Esophagus (tissue), 2 donors: ENCODE measurements around the gene BAAT. TPM values are rescaled to one million over a fixed set of nuclear protein-coding genes. Genes with fewer than 3 reads are reported as not detected.

ENCODE experiments used
- H3K27ac ChIP-seq, 2 donors: one replicate each; pipeline ENCODE4 v1.5.1; 2013; ENCODE audit warnings: low read depth in 2 of 2, mild to moderate bottlenecking in 2 of 2, inconsistent platforms in 1 of 2, low read length in 1 of 2, moderate library complexity in 1 of 2
- H3K27me3 ChIP-seq, 2 donors: one replicate each; pipeline ENCODE4 v1.6.1; 2013; ENCODE audit warnings: low read length in 2 of 2, control low read depth in 1 of 2, mild to moderate bottlenecking in 1 of 2; ENCODE audit not compliant: insufficient read depth in 2 of 2, control insufficient read depth in 1 of 2
- H3K36me3 ChIP-seq, 2 donors: one replicate each; pipeline ENCODE4 v1.6.1; 2013; ENCODE audit warnings: low read length in 1 of 2; ENCODE audit not compliant: control insufficient read depth in 2 of 2, insufficient read depth in 2 of 2
- H3K4me1 ChIP-seq, 2 donors: one replicate each; pipeline ENCODE4 v1.6.1; 2013; ENCODE audit warnings: low read length in 1 of 2; ENCODE audit not compliant: control insufficient read depth in 2 of 2, insufficient read depth in 2 of 2
- H3K4me3 ChIP-seq, 2 donors: one replicate each; pipeline ENCODE4 v1.5.1; 2013; ENCODE audit warnings: low read length in 2 of 2, mild to moderate bottlenecking in 2 of 2, low read depth in 1 of 2, moderate library complexity in 1 of 2
- H3K9me3 ChIP-seq, 2 donors: one replicate each; pipeline ENCODE4 v1.6.1; 2013; ENCODE audit warnings: mild to moderate bottlenecking in 2 of 2, low read depth in 1 of 2, low read length in 1 of 2, moderate library complexity in 1 of 2; ENCODE audit not compliant: control insufficient read depth in 2 of 2, insufficient read depth in 1 of 2
- WGBS, 2 donors: extraction: QIAGEN DNeasy Blood & Tissue Kit; methylation state at CpG; one replicate each; pipeline ENCODE4 v1.1.7; 2013; 5-methylcytosine and 5-hydroxymethylcytosine counted together
- polyA plus RNA-seq, 2 donors: library from polyadenylated mRNA; stranded (reverse); fragments of 200-250 nt; gene quantifications; one replicate each; pipeline ENCODE4 v1.2.3, GENCODE V29; 2013
- donor health status: healthy with polysubstance abuse.
- donor health status: Bipolar disorder and iron deficiency.

The BAAT gene
- polyA plus RNA-seq, 2 donors: 0.01 TPM; not detected in 1

- Histone ChIP-seq H3K27me3 (no peaks in the 10 kb centered on the region), H3K36me3 (no peaks in the 10 kb centered on the region), H3K4me3 (no peak overlapping the region), H3K9me3 (peaks cover 0 to 3% of the 10 kb centered on the region in 2 donors), H3K27ac (no peak overlapping the region), H3K4me1 (no peaks in the 10 kb centered on the region)
- WGBS, 2 donors: 68 to 71% methylated on average over 7 of the region's 7 CpGs
These were observed 34.0 kb upstream of the BAAT start for GRCh38 chr9:101418518-101419430.

GRCh38 chr9:101417977-101418376 lies 33.2 kb upstream of the BAAT start:
- no peak overlapping the region for H3K4me3 ChIP-seq
- no peak overlapping the region for H3K27ac ChIP-seq
- H3K36me3 ChIP-seq: no peaks in the 10 kb centered on the region
- H3K9me3 ChIP-seq: peaks cover 0 to 3% of the 10 kb centered on the region in 2 donors
- H3K4me1 ChIP-seq: no peaks in the 10 kb centered on the region
- no peaks in the 10 kb centered on the region for H3K27me3 ChIP-seq

DNA sequence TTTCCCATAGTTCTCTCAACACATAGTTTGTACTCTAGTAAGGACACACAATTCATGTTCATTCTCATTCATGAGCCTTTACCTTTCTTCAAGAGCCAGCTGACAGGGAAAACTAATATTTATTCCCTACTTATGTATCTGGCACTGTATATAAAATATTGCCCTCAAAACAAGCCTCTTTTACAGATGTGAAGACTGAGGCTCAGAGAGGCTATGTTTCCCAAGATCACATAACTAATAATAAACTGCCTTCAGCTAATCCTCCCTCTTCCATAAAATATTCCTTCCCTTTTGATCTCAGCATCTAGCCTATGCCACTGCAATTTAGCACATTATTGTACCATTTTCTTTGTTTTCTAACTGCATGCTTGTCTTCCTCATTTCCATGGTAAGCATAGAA lies 32.6 kb upstream of the BAAT start:
- Histone ChIP-seq H3K27ac (no peak overlapping the region), H3K36me3 (no peaks in the 10 kb centered on the region), H3K4me3 (no peak overlapping the region), H3K4me1 (no peaks in the 10 kb centered on the region), H3K9me3 (peaks cover 0 to 3% of the 10 kb centered on the region in 2 donors), H3K27me3 (no peaks in the 10 kb centered on the region)

DNA sequence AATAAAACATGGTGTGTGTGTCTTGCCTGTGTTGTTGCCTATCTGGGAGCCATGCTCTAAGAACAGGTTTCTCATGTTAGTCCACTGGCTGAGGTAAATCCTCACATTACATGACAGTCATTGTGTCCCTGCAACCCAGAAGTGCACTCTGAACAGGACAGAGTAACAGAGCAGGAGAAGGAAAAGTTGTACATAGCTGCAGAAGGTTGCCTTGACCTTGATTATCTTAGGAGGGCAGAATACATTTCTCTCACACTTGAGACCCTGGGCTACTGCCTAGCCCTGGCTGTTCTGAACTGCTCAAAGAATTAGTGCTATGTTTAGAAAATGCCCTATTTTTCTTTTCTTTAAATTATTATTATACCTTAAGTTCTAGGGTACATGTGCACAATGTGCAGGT lies 30.8 kb upstream of the BAAT start:
- H3K27ac ChIP-seq: no peak overlapping the region
- peaks cover 0 to 3% of the 10 kb centered on the region in 2 donors for H3K9me3 ChIP-seq
- no peaks in the 10 kb centered on the region for H3K4me1 ChIP-seq
- no peaks in the 10 kb centered on the region for H3K36me3 ChIP-seq
- H3K4me3 ChIP-seq: no peak overlapping the region
- no peaks in the 10 kb centered on the region for H3K27me3 ChIP-seq

DNA sequence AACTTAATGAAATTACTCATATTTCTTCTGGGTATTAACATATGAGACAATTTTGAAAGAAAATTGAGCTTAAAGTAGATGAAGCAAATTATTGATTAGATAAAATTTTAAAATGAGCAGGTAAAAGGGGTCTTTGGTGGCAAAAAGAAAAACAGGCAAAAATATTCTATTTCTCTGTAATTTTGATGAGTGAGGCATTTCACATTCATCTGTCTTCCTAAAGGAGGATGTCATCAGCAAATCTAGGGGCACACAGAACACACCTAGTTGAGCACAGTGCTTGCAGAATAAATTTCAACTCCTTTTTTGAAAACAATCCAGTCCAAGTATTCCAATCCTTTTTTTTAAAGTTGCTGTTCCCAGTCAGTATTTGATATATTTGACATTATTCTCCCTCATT lies 30.0 kb upstream of the BAAT start:
- Histone ChIP-seq H3K4me3 (no peak overlapping the region), H3K36me3 (no peaks in the 10 kb centered on the region), H3K27me3 (no peaks in the 10 kb centered on the region), H3K4me1 (no peaks in the 10 kb centered on the region), H3K9me3 (peaks cover 2 to 3% of the 10 kb centered on the region in 2 donors), H3K27ac (no peak overlapping the region)

GRCh38 chr9:101409079-101409477 lies 24.3 kb upstream of the BAAT start:
- H3K36me3 ChIP-seq: peaks cover 14 to 16% of the 10 kb centered on the region in 2 donors
- no peaks in the 10 kb centered on the region for H3K4me1 ChIP-seq
- H3K27ac ChIP-seq: no peak overlapping the region
- 97 to 98% methylated on average over 4 of the region's 4 CpGs for WGBS, 2 donors
- H3K4me3 ChIP-seq: no peak overlapping the region
- H3K9me3 ChIP-seq: peaks cover 9 to 11% of the 10 kb centered on the region in 2 donors
- H3K27me3 ChIP-seq: no peaks in the 10 kb centered on the region

GRCh38 chr9:101408374-101409078 lies 23.7 kb upstream of the BAAT start:
- peaks cover 14 to 16% of the 10 kb centered on the region in 2 donors for H3K36me3 ChIP-seq
- H3K9me3 ChIP-seq: peaks cover 9 to 11% of the 10 kb centered on the region in 2 donors
- no peak overlapping the region for H3K27ac ChIP-seq
- no peaks in the 10 kb centered on the region for H3K27me3 ChIP-seq
- WGBS, 2 donors: 98 to 99% methylated on average over 5 of the region's 5 CpGs
- no peaks in the 10 kb centered on the region for H3K4me1 ChIP-seq
- no peak overlapping the region for H3K4me3 ChIP-seq

DNA sequence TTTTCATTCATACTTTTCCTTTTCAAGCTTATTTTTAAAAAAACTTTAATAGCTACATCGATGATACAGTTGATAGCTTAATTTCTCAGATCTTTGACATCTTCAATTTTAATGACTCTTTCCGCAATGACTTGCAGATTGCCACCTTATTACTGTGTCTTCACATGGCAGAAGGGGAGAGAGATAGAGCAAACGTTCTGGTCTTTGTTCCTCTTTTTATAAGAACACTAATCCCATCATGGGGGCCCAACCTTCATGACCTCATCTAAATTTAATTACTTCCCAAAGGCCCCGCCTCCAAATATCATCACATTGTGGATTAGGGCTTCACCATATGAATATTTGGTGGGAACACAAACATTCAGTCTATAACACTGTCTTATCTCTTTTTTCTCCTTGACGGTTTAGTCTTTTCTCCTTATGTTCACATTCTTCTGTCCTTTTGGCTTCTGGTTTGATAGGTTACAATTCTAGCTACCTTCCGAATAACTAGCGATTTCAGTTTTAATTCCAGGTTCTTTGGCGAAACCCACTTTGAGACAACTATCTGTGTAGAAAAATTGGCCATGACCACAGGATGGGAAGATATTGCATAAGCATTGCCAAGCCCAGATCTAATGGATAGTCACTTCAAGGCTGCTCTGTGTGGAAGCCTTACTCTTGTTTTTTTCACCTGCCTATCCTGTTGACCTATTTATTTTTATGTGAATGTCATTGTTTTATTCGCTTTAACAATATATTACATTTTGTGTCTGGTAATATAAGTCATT lies 18.9 kb upstream of the BAAT start:
- peaks cover 17 to 27% of the 10 kb centered on the region in 2 donors for H3K36me3 ChIP-seq
- peaks cover 0 to 3% of the 10 kb centered on the region in 2 donors for H3K4me1 ChIP-seq
- H3K9me3 ChIP-seq: peaks cover 5 to 9% of the 10 kb centered on the region in 2 donors
- no peak overlapping the region for H3K4me3 ChIP-seq
- 94 to 95% methylated on average over 9 of the region's 9 CpGs for WGBS, 2 donors
- no peak overlapping the region for H3K27ac ChIP-seq
- no peaks in the 10 kb centered on the region for H3K27me3 ChIP-seq

GRCh38 chr9:101400120-101400519 lies 15.3 kb upstream of the BAAT start:
- 51 to 57% methylated on average over 5 of the region's 5 CpGs for WGBS, 2 donors
- peaks cover 0 to 3% of the 10 kb centered on the region in 2 donors for H3K4me1 ChIP-seq
- peaks cover 3 to 13% of the 10 kb centered on the region in 2 donors for H3K36me3 ChIP-seq
- peak overlapping the region in 1 of 2 donors; percentile 71 for H3K4me3 ChIP-seq
- peaks cover 0 to 3% of the 10 kb centered on the region in 2 donors for H3K9me3 ChIP-seq
- H3K27me3 ChIP-seq: no peaks in the 10 kb centered on the region
- H3K27ac ChIP-seq: no peak overlapping the region
